ENCODE results near the gene TSPAN9.

TSPAN9 gene

DNA sequence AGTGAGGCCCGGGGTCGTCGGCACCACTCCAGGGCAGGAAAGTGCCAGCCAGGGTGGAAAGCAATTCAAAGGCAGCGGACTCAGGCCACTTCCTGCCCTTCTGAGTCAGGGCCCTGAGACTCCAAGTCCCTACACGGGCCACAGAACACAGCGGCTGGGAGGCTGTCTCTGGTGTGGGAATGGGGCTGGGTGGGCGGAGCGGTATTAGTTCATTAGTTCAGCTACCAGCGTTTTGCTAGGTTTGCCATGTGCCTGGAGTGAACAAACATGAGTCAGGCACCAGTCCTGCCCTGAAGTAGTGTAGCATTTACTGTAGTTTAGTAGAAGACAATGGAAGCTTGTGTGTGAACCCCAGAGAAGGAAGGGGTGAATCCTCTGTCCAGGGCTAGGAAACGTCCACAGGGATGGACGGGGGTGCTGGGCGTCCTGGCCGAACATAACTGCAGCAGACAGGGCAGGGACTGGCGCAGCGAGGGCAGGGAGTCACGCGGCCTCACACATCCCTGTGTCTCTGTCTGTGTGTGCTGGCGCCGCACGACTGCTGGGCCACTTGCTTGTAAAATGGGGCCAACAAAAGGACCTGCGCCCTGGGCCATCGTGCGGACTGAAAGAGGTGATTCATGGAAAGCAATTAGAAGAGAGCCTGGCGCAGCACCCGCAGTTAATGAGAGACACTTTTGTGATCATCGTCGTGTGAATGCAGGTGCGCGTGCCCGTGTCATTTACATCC lies 227.4 kb downstream of the TSPAN9 start:
- DNase-seq, result no peak

DNA sequence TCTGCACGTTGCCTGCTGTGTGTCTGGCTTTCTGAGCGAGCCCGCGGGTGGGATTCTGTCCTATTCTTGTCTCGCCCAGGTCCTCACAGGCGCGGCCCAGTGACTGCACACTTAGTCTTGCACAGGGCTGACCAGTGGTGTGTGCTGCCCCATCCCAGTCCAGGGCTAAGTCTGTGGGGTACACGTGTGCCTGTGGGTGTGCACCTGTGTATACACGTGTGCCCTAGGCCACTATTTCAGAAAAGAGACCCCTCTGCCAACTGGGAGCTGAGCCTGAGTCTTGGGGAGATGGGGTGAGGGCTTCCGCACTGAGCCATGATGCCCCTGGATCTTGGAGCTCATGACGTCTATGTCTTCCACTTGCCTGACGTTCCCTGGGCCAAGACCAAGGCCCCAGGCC lies 228.3 kb downstream of the TSPAN9 start:
- no peak for DNase-seq

DNA sequence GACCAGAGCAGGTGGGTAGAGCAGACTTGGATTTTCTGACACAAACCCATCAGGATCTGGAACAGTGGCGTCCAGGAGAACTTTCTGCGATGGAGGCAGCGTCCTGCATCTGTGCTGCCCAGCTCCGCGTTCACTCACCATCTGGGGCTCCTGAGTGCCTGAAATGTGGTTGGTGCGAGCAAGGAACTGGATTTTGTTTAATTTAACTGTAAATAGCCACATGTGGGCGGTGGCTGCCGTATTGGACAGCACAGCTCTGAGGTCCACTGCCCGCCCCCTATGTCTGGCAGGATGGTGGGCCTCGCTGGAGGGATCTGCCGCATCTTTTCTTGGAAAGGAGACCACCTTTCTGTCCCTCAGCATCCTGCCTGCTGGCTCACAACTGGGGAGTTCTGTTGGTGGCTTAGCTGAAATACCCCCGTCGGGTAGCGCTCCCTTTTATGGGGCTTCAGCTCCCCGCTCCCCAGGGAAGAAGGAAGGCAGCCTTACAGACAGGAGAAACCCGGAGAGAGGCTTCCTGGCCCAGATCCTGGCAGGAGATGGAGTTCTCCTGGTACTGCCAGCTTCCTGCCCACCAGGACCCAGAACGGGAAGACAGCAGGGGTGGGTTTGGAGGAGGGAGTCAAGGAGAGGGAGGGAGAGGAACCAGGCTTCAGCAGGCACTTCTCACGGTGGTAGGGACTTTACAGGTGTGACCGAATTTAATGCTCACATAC lies 228.9 kb downstream of the TSPAN9 start:
- no peak for DNase-seq

DNA sequence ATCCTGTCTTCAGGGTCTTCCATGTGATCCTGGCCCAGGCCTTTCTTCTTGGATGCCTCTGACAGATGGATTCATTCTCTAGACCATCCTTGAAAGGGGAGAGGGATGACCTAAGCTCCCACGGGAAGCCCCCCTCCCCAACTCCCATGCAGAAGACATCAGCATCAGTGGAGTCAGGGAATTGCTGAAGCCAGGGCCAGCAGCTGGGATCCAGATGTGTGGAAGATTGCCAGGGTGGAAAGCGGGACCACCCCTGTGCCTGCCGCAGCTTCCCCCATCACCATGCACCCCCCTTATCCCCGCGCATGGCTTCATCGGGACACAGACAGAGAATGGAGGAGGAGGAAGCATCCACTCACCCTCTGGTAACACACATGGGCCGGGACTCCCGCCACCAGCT lies 230.2 kb downstream of the TSPAN9 start:
- DNase-seq, result no peak

DNA sequence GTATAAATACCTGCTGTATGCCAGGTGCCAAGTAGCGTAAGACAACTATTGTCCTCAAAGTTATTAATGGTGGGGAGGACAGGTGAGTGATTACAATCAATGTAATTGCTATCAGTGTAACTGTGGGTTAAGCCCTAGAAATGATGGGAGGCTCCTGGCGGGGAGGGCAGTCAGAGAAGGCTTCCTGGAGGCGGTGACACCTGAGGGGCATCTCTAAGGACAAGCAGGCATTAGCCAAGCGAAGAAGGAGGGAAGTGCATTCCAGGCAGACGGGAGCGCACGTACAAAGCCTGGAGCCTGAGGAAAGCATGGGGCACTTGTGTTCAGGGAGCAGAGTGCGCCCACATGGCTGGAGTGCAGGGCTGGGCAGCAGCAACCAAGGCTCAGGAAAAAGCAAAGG lies 230.9 kb downstream of the TSPAN9 start:
- DNase-seq, result no peak

DNA sequence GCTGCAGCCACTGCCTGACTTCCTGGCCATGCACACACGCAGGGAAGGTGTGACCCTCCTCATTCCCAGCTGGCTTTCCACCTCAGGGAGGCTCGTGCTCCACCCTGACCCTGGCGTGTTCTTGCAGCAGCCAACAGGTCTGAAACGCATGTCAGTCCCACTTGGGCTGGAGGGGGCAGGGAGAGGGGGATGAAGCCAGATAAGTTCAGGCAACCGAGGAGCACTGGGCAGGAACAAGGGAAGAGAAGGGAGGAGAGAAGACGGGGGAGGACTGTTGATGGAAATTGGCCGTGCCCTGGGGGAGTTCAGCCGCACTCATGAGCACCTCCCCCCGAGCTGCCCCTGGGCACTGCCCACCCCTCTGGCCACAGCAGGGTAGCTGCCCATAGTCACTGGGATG lies 231.4 kb downstream of the TSPAN9 start:
- DNase-seq, result no peak

DNA sequence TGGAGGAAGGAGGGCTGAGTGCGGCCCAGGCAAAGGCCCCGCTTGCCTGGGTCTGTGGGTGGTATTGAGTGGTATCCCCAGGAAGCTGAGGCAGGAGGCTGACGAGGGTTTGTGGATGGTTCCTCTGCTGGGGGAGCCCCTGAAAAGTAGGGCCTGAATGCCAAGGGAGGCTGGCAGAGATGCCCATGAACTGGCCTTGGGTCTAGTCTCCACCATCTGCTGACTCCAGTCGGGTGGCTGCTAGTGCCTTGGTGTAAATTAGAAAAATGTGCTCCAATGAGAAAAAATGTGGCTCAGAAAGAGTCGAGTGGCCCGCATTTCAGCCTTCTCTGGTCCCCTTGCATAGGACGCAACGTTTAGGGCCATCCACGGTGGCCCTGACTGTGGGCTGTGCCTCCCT lies 232.6 kb downstream of the TSPAN9 start:
- no peak for DNase-seq

DNA sequence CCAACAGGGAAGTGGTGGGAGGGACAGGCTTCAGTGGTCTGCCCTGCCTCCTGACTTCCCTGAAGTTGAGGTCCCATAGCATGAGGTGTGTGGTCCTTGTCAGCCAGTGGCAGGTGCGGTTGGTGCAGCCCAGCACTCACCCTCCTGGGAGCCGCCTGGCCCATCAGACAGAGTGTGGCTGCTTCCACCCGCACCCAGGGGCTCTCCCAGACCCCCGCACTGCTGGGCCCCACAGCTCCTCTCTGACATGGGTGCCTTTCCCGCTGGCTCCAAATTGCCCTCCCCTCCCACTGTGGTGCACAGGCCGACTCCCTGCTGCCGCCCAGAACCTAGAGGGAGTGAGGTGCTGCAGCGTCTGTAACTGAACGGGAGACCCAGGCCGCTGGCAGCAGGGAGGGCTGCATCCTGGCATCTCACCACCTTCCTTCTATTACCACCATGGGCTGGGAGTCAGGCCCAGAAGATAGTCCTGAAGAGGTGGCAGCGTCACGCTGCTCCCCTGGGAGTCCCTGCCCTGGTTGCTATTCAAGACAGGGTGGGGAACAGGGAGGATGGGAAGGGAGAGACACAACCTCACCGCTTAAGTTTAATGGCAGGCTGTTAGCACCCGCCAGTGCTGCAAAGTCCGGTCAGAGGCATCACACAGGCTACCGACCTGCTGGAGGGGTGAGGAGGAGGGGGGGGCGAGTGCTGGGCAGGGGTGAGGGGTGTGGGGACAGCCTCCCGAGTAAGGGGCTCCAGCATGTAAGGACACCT lies 233.3 kb downstream of the TSPAN9 start:
- no peak for DNase-seq

DNA sequence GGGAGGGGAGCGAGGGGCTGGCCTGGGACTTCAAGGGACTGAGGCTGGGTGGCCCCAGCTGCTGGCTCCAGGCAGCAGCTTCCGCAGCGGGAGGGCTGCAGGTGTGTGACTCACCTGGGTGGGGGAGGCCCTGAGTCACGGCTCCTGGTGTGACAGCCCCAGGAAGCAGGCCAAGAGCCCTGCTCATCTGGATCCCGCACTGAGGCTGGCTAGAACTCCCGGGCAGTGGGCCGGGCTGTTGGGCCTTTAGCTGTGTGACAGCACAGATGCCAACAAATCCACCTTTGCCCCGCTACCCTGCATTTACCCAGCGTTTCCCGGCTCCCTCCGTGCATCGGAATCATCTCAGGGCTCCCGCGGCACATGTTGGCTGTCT lies 233.8 kb downstream of the TSPAN9 start:
- DNase-seq, result no peak

DNA sequence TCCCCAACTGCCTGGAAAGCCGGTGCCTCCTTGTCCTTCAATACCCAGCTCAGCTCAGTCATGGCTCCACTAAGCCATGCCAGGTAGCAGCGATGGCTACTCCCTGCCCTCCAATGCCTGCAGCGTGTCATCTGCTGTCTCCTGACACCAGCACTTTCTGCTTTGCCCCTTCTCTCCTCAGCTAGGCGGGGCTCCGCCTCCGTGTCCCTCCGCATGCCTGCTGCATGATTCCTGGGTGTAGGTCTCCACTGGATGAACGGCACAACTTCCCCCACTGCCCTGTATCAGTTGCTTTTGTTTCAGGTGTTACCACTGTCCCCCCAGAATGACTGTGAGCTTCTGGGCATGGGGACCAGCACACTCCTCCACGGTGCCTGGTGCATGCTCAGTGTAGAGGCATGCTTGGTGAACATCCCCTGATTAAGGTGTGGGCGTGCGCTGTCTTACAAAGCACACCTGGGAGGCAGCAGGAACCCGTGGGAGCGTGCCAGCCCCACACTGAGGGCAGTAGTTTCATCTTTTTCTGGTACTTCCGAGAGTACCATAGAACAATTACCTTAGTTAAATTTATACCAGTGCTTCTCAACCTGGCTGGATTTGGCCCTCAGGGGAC lies 234.4 kb downstream of the TSPAN9 start:
- no peak for DNase-seq

DNA sequence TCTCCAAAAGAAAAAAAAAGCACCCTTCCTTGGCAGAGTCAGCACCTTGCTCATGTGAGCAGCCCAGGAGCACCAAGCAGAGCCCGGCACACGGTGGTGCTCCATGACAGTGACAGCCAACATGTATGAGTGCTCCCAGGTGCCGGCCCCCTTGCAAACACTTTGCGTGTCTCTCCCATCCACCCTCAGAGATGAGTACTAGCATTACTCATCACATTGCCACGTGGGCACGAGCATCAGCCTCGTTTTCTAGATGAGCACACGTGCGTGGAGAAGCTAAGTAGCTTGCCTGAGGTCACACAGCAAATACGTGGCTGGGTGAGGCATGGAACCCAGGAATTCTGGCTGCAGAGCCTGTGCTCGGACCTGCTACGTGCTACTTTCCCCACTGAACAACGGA lies 235.9 kb downstream of the TSPAN9 start:
- no peak for DNase-seq

DNA sequence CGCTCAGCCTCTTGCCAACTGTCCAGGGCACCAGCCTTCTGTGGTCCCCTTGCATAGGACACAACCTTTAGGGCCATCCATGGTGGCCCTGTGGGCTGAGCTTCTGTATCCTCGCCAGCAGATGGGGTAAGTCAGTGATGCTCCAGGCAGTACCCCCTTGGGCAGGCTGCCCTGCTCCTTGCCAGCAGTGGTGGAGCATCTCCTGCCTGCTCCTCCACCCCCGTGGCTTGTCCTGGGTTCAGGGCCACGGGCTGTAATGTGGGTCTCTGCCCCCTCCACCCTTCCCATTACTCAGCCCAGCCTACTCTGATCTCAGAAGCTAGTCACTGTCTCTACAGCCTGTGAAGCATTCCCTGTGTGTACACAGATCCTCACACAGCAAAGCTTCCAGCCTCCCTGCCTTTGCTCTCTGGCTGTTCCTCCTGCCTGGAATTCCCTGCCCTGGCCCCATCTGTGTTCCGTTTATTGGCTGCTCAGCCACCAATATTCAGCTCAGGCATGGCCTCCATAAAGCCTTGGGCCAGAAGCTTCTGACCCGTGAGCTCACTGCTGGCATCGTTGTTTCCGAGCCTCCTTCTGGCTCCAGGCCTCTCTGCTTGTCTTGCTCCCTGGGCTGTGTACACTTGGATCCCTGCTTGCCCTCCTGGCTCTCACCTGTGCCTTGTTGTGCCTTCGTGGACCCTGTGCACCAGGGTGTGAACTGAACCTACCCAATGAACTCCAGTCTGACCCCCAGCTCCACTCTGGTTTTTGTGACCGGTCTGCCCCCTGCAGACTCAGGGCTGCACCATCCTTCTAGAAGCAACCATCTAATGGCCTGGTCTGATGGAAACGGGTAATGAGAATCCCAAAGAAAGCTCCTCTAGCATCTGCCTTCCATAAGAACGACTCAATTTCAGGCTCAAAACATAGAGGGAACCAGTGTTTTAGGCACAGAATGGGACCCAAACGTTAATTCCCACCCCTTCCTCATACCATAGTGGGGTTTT lies 236.8 kb downstream of the TSPAN9 start:
- no peak for DNase-seq

DNA sequence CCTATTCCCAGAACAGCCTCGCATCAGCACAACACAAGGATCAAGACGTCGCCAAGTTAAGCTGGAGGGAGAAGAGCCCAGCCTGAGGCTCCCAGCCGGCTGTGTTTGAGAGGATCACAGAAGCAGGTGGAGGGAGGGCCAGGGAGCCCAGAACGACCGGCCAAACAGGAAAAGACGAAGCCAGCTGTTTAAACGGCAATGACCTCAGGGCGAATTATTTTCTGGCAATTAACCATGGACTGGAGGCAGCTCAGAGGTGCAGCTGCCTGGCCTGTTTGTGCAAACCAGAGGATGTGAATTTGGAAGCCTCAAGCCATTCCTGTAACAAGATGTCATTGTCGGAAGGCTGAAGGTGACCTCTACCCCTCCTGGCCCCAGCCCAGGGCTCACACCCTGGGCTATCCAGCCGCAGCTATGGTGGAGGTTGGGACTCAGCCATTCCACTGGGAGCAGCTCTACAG lies 238.1 kb downstream of the TSPAN9 start:
- DNase-seq, result no peak

DNA sequence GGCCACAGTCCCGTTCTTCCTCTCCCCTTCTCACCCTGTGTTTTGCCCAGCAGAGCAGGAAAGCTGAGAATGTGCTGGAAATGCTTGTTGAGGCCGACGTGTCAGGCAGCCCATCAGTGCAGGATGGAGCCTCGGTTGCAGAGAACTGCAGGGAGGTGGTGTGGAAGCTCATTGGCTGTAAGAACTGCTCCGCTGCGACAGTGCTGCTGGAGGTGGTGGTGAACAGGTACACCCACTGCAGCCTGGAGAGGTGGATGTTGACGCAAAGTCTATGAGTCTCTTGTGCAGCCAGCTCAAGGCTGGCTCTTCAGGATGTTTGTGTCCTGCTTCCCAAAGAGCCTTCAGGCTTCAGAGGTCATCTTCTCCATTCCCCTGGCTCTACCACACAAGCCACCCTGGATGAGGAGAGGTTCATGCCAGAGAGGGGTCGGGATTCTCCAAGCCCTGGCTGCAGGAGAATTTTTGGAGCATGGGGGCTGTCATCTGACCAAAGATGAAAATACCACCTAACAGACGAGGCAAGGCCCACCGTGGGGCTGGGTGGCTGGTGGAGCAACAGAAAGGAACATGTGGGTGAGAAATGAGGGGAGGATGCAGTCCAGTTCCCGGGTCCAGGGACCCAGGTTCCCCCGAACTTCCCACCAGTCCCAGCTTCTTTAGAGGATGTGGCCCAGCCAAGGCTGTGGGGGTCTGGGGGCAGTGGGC lies 239.7 kb downstream of the TSPAN9 start:
- no peak for DNase-seq

DNA sequence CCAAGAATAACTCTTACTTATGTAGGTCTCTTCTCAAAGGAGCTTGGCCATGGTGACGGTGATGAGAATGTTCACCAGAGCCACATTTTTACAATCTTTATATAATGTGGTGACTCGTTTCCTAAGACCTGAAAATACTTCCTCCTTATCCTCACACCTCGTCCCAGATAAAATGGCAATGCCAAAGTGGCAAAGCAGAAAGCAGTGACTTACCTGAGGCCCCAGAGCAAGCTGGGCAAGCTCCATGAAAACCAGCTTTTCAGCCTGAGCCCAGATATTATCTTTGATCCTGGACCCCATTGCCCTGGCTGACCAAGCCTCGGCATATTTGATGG lies 240.3 kb downstream of the TSPAN9 start:
- DNase-seq, result no peak

DNA sequence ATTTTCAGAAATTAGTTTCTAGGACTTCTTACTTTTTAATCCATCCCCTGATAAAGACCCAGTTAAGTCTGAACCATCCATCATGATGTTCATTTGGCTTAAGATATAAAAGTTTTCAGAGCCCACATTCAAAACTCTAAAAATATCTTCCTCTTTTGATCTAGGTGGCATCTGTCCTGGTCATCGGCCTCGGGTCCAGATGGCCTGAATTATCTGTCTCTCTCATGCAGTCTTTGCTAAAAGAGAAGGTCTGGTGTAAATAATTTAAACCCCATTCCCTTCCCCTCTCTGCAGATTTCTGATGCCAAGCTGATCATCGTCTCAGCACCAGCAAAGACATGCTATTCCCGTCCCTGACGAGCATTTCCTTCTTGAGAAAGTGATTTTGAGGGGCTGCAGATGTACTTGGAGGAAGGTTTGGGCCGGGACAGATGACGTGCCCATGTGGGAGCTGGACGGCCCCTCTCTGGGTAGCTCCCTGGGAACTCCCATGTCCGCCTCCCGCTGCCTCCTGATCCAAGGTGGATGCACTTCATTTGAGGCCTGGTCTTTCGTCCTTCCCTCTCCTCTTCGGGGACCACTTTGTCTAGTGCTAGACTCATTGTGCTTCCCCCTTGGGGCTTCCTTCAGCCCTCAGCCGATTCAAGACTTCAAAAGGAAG lies 240.8 kb downstream of the TSPAN9 start:
- DNase-seq, result no peak

DNA sequence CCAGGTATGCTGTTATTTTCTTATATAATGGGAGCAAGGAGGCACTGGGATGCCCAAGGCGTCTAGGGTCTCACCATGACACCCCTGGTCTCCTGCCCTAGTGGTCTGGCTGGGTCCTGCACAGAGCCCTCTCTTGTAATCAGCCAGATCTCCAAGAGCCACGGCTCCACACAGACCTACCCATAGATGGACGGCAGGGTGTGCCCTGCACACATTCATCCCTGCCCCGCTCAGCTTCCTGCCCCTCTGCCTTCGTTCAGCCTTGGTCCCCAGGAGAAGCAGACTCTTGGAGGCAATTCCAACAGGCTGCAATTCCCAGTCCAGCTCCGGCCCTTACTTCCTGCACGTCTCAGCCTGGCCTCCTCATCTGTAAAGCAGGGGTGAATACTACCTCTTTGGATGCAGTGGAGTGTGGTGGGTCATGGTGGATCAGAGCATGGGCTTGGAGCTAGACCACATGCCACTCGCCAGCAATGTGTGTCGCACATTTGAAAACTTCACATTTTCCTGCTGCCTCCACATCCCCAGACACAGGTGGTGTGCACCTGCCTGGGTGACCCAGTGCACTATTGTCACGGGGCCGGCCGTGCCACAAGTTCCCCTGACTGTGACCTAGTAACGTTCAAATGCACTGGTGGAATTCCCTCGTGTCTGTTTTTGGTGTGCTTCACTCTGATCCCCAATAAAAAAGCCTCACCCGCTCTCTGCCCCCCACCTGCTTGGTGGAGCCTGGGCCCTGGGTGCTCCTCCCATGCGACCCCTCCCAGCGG lies 242.7 kb downstream of the TSPAN9 start:
- no peak for DNase-seq

DNA sequence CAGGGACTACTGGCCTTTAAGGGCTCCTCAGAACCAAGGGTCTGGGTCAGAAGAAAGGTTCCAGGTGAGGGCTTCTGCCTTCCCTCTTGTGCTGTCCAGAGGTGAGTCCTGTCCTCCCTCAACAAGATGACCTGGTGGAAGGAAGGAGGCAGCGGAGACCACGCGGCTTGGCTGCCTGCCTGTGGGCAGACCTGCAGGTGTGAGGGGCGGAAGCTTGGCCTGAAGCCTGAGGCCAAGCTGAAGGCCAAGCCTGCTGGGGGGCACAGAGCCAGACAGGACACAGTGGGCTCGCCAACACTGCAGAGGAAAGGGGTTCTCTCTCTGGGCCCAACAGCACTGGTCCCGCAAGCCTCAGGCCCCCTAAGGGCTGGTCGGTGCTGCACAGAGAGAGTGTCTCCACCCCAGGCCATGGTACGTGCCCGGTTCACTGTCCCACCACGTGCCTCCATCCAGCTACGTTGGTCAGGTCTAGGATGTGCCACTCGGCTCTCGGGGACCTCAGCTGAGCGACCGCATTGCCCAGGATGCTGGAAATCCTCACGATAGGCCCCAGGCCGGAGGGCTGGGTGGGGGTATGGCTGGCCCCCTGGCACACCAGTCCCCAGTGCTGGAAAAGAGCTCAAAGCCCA lies 243.8 kb downstream of the TSPAN9 start:
- no peak for DNase-seq

DNA sequence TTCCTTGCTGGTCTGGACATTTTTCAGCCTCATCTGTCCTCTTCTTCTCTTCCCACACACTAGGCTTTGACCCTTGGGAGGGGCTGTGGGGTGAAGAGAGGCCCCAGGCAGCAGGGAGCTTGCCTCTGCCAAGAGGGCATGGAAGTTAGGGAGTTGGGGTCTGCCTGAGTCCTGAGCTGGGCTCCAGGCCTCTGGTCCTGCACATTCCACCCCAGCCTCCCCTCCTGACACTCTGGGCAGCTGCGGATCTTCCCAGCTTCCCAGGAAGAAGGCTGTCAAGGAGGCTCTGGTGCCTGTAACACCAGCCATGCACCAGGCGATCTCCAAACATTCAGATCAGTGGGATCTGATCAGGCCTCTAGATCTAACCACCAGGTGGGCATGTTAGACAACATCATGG lies 244.7 kb downstream of the TSPAN9 start:
- DNase-seq, result no peak
